Epithelial cell of prostate (primary cell): ENCODE measurements around the gene CD1E.
"Not testable (repeated sequence)": the region's sequence is repeated elsewhere in the genome, so short reads cannot be mapped to it uniquely, and the experiment has no call there.

Experiments used
- DNase-seq: peaks from one replicate; pipeline ENCODE4 v3.0.0-alpha.2; 2011; ENCODE audit warnings: low read depth, low spot score
- H3K27ac ChIP-seq: fragments of 450-650 bp; 2 replicates; pipeline ENCODE4 v1.5.1; 2017; ENCODE audit warnings: mild to moderate bottlenecking

CD1E gene

DNA sequence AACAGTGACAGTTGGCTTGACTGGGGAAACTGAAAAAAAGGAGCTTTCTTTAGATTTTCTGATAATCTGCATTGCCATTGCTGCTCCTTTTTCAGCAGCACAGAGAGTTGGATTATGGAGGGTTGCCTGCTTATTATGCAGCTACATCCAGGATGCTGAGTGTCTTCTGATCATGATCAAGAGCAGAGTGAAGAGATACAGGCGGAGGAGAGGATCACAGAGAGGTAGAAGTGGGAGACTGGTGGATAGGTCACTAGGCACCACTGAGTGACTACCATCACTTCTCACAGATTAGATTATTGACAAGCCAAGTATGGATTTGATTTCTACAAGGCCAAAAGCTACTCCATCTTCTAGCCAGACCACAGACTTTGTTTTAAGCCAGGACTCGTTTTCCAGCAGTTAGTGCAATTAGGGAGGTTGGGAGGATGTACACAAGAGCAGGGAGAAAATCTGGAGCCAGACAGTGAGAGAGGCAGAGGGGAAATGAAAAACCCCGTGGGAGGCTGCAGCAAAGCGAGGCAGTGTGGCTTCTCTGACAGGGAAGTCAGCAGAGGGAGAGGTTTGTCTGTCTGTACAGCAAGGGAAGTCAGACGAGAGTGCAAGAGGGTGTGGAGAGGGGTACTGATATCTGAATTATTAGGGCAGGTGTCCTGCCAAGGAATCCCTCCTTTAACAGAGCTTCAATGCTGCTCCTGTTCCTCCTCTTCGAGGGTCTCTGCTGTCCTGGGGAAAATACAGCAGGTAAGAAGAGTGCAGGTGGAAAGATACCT is at the start of gene CD1E:
Gene CD1E, plus strand, starts transcription at position 592 of the 773 bp plus-strand sequence. Its CDS starts 95 bp downstream, at position 687.
- H3K27ac ChIP-seq: no peak within 1 kb of the TSS
- no peak for DNase-seq

- no peak for DNase-seq
- H3K27ac ChIP-seq: no peak overlapping the region
These were observed 43.1 kb upstream of the CD1E start for GRCh38 chr1:158310623-158311022.

GRCh38 chr1:158311066-158311465 is 42.6 kb upstream of the CD1E start:
- no peak for DNase-seq
- no peak overlapping the region for H3K27ac ChIP-seq

DNA sequence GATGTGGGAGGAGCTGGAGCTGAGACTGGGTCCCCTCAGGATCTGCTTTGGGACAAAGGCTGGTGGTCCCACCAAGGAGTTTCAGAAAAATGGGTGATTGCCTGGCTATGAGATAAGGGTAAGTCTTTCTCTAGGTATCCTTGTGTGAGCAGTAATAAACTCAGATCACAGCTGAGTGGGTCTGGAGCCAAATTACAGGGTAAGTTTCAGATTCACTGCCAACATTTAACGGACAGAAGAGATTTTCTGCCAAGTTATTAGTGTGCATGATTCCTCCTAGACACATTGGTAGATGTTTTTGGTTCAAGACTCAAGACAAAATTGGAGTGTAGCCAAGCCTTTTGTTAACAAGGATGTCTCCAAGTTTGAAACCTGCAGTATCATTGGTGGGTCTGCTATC is 29.8 kb upstream of the CD1E start:
- H3K27ac ChIP-seq: no peak overlapping the region
- no peak for DNase-seq

GRCh38 chr1:158324395-158324794 is 29.3 kb upstream of the CD1E start:
- no peak overlapping the region for H3K27ac ChIP-seq
- no peak for DNase-seq

- no peak for DNase-seq
These were observed 26.2 kb upstream of the CD1E start for GRCh38 chr1:158327481-158327880.

GRCh38 chr1:158328426-158328825 is 25.3 kb upstream of the CD1E start:
- H3K27ac ChIP-seq: no peak overlapping the region
- DNase-seq: no peak

More at GRCh38 chr1:158327481-158327880, 26.2 kb upstream of the CD1E start:
- H3K27ac ChIP-seq: no peak overlapping the region

DNA sequence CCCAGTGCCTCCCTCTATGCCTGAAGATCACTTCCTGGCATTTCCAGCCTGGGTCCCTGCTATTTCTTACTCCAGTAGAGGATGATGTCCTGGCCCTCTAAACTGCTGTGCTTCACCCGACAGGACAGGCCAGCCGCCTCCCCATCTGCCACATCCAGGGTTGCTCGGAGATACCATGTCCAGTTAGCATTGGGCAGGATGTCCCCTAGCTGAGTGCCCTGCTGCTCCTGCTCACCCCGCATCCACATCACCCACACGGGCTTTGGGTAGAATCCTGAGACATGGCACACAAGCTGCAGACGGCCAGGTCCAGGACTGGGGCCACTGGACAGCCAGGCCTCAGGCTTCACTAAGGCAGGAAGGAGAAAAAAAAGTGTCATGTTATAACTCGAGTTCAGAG is 24.4 kb upstream of the CD1E start:
- no peak overlapping the region for H3K27ac ChIP-seq
- no peak for DNase-seq

- DNase-seq: no peak
- H3K27ac ChIP-seq: no peak overlapping the region
These were observed 24.0 kb upstream of the CD1E start for GRCh38 chr1:158329733-158330132.

GRCh38 chr1:158330391-158331105 is 23.1 kb upstream of the CD1E start:
- H3K27ac ChIP-seq: no peak overlapping the region
- DNase-seq: no peak

DNA sequence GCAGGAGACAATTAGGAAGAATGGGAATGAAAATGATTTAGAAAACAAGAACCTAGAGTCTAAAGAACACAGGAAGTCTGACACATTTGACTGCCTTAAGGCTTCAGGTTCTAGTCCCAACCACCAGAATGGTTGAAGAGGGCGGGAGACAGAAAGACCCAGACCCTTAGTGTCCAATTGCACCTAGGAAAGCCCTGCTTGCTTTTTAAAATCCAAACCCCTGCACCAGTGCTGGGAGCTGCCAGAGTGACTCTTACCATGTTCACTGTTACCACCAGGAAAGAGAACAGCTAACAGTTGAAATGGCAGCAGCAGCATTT is 22.6 kb upstream of the CD1E start:
- H3K27ac ChIP-seq: no peak overlapping the region
- no peak for DNase-seq

GRCh38 chr1:158331481-158332150 is 22.1 kb upstream of the CD1E start, which contains the start of gene CD1B:
Gene CD1B, minus strand, starts transcription at chr1:158331531. Its CDS starts 108 bp downstream, at chr1:158331423.
- H3K27ac ChIP-seq: no peak within 1 kb of the TSS
- DNase-seq: no peak

DNA sequence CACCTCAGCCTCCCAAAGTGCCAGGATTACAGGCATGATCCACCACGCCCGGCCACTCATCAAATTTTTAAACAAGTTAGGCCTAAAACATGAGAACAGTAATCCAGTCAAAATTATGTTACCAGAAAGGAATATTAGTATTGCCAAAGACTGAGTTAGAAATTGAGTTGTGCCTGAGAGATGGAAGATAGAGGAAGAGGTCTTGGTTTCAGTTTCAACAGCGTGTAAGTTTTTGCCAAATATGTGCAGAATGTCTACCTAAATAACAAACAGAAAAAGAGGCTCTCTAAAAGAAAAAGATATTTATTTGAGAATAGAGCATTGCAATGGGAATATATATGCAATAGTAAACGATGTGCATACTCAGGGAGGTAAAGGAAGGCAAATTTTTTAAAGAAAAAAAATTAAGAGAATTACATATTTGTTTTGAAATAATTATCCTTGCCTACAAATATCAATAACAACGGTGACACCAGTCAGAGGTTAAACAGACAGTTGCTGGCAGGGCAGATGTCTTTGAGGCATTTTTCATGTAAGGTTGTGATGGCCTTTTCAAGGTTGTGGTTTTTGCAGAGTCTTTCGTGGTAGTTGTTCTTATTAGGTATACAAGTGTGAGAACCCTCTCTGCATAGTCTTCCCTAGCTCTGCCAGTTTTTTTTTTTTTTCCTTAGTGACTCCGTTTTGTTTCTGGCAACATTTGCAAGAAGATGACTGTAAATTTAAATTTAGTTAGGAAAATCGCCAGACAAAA is 20.1 kb upstream of the CD1E start:
- H3K27ac ChIP-seq: no peak overlapping the region

DNA sequence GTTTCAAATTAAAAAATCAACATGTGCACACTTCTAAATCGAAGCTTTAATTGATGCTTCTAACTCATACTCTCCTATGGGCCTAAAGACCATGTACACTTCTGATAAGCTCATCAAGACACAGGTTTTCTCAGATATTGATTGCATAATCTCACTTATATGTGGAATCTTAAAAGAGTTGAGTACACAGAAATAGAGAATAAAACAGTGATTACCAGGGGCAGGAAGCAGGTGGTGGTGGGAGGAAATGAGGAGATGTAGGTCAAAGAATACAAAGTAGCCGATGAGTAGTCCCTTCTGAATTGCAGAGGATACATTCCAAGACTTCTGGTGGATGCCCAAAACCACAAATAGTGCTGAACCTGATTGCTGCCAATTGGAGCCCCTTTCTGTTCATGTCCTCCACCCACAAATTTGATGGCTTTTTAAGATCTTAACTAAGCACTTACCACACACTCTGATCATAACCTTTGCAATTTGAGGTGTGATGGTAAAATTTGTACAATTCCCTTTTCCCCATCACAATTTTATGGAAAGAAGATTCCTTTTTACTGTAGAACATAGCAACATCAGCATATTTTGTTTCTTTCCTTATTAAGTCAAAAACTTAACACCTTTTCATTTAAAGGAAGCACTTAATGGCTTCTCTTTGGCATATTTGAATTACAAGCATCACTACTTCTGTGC is 19.0 kb upstream of the CD1E start:
- H3K27ac ChIP-seq: no peak overlapping the region
- no peak for DNase-seq

More for the DNA sequence above, 20.1 kb upstream of the CD1E start:
- no peak for DNase-seq

- no peak overlapping the region for H3K27ac ChIP-seq
- DNase-seq: no peak
These were observed 18.5 kb upstream of the CD1E start for GRCh38 chr1:158335213-158335532.

DNA sequence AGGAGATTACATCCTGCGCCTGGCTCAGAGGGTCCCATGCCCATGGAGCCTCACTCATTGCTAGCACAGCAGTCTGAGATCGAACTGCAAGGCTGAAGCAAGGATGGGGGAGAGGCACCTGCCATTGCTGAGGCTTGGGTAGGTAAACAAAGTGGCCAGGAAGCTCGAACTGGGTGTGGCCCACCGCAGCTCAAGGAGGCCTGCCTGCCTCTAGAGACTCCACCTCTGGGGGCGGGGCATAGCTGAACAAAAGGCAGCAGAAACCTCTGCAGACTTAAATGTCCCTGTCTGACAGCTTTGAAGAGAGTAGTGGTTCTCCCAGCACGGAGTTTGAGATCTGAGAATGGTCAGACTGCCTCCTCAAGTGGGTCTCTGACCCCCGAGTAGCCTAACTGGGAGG is 17.3 kb upstream of the CD1E start:
- not testable (repeated sequence) for H3K27ac ChIP-seq, DNase-seq

GRCh38 chr1:158348946-158349345 is 4.7 kb upstream of the CD1E start:
- not testable (repeated sequence) for H3K27ac ChIP-seq, DNase-seq

DNA sequence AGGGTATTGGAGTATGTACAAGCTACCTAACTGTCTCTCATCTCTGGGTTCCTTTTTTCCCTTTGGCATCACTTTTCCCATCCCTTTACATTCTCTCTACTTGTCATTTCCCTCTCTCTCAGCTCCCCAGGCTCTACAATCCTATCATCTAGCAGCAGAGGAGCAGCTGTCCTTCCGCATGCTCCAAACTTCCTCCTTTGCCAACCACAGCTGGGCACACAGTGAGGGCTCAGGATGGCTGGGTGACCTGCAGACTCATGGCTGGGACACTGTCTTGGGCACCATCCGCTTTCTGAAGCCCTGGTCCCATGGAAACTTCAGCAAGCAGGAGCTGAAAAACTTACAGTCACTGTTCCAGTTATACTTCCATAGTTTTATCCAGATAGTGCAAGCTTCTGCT is 561 bp downstream of the CD1E start:
- DNase-seq: no peak
- no peak overlapping the region for H3K27ac ChIP-seq

DNA sequence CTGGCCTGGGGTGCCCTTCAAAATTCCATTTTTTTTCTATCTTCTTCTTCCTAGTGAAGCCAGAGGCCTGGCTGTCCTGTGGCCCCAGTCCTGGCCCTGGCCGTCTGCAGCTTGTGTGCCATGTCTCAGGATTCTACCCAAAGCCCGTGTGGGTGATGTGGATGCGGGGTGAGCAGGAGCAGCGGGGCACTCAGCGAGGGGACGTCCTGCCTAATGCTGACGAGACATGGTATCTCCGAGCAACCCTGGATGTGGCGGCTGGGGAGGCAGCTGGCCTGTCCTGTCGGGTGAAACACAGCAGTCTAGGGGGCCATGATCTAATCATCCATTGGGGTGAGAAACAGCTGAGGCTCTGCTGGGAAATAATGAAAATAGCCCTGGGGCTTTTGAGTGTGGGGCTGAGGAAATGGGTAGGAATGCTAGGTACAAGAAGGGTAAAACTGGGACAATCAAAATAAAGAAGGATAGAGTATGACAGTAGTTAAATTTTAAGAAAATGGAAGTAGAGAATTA is 2.1 kb downstream of the CD1E start:
- no peak overlapping the region for H3K27ac ChIP-seq
- no peak for DNase-seq

DNA sequence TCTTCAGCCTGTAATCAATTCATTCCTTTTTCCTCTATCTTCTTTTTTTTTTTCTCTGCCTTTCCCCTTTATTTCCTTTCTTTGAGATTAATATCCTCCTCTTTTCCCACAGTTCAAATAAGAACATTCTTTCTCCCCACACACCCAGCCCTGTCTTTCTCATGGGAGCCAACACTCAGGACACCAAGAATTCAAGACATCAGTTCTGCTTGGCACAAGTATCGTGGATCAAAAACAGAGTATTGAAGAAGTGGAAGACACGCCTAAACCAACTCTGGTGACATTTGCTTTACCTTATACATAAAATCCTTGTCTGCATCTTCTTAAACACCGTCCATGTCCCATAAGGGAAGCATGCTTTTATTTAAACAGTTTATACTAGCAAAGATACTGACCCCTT is 2.9 kb downstream of the CD1E start:
- no peak for DNase-seq
- H3K27ac ChIP-seq: no peak overlapping the region
